KBM-7 (cell line): ENCODE measurements around the gene ABCA10.
A peak's percentile ranks its signal among the peaks of the same experiment; 100 is the strongest.
"Not testable (repeated sequence)": the region's sequence is repeated elsewhere in the genome, so short reads cannot be mapped to it uniquely, and the experiment has no call there.

Source experiments
- DNase-seq: peaks from one replicate; pipeline ENCODE4 v3.0.0-alpha.2; 2015
- in situ Hi-C: fragments of 300-500 bp; cut with MboI; formaldehyde crosslinking; loops from 2 replicates; pipeline ENCODE4 v1.14.3; 2020; ENCODE audit warnings: low sequenced_read_pairs, low pct_unique_long_range_greater_than_20kb, mixed read lengths

Gene ABCA10

GRCh38 chr17:69179227-69179952, 49.2 kb downstream of the ABCA10 start:
- in situ Hi-C loops: no loop called here
- no peak for DNase-seq

- no peak for DNase-seq
- in situ Hi-C loops: no loop called here
Measured at GRCh38 chr17:69176457-69176795, 52.2 kb downstream of the ABCA10 start.

GRCh38 chr17:69175625-69176456, 52.8 kb downstream of the ABCA10 start:
- in situ Hi-C loops: no loop called here
- no peak for DNase-seq

GRCh38 chr17:69175262-69175624, 53.4 kb downstream of the ABCA10 start:
- in situ Hi-C loops: no loop called here

GRCh38 chr17:69173118-69173517, 55.5 kb downstream of the ABCA10 start:
- in situ Hi-C loops: no loop called here
- no peak for DNase-seq

More at GRCh38 chr17:69175262-69175624, 53.4 kb downstream of the ABCA10 start:
- no peak for DNase-seq

GRCh38 chr17:69170377-69170776, 58.2 kb downstream of the ABCA10 start:
- in situ Hi-C loops: no loop called here

GRCh38 chr17:69168642-69169041, 60.0 kb downstream of the ABCA10 start:
- in situ Hi-C loops, DNase-seq: not testable (repeated sequence)

More at GRCh38 chr17:69170377-69170776, 58.2 kb downstream of the ABCA10 start:
- peak; percentile 89 for DNase-seq

- in situ Hi-C loops: no loop called here
- no peak for DNase-seq
Measured at GRCh38 chr17:69166957-69167356, 61.7 kb downstream of the ABCA10 start.

GRCh38 chr17:69164206-69164605, 64.4 kb downstream of the ABCA10 start:
- in situ Hi-C loops: no loop called here
- no peak for DNase-seq

GRCh38 chr17:69159418-69159817, 69.2 kb downstream of the ABCA10 start:
- in situ Hi-C loops: no loop called here

GRCh38 chr17:69154267-69154666, 74.4 kb downstream of the ABCA10 start:
- DNase-seq: no peak
- in situ Hi-C loops: no loop called here

More at GRCh38 chr17:69159418-69159817, 69.2 kb downstream of the ABCA10 start:
- DNase-seq: no peak

GRCh38 chr17:69150333-69150732, 78.3 kb downstream of the ABCA10 start:
- DNase-seq: no peak
- in situ Hi-C loops: no loop called here

GRCh38 chr17:69147460-69147859, 81.2 kb downstream of the ABCA10 start:
- DNase-seq: no peak
- in situ Hi-C loops: no loop called here

- in situ Hi-C loops: no loop called here
Measured at GRCh38 chr17:69144331-69145255, 84.0 kb downstream of the ABCA10 start.

GRCh38 chr17:69143683-69144231, 84.9 kb downstream of the ABCA10 start:
- in situ Hi-C loops: no loop called here
- no peak for DNase-seq

More at GRCh38 chr17:69144331-69145255, 84.0 kb downstream of the ABCA10 start:
- no peak for DNase-seq

- in situ Hi-C loops: no loop called here
Measured at GRCh38 chr17:69143151-69143550, 85.5 kb downstream of the ABCA10 start.

GRCh38 chr17:69142175-69142802, 86.3 kb downstream of the ABCA10 start:
- in situ Hi-C loops: no loop called here

More at GRCh38 chr17:69143151-69143550, 85.5 kb downstream of the ABCA10 start:
- DNase-seq: no peak

GRCh38 chr17:69141431-69142174, 87.0 kb downstream of the ABCA10 start, which contains the start of gene ABCA6:
Gene ABCA6 (minus strand): TSS chr17:69141895. CDS start chr17:69140703, 1,192 bp downstream.
- DNase-seq: peak; percentile 36
- in situ Hi-C loops: no loop called here

More at GRCh38 chr17:69142175-69142802, 86.3 kb downstream of the ABCA10 start:
- no peak for DNase-seq
